ENCODE results near the gene ZNF488. TPM values are rescaled to one million over a fixed set of nuclear protein-coding genes. Genes with fewer than 3 reads are reported as not detected.

The ZNF488 gene
- total RNA-seq, 1 experiment from 2014 or later, result 11.8 TPM

DNA sequence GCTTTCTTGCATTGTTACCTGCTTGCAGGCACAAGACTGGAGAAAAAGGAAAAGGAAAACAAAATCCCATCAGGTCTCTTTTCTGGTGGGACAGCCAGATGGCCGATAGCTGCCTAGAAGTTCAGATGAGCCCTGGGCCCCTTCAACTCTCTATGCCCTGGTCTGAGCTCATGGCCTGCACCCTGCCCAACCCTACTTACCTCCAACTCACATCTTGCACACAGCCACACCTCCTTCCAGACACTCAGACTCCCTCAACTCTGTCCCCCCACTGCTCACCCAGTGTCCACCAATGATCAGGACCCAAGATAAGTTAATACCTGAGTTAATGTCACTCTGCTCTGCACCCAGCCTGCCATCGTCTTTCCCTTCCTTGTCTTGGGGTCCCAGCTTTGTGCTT is 25.0 kb downstream of the ZNF488 start:
- DNase-seq (ENCODE audit: low read depth, low spot score), result no peak
- in situ Hi-C loops (cut with HindIII; ENCODE audit: low pct_unique_long_range_greater_than_20kb, low sequenced_read_pairs) (no loop called here), intact Hi-C loops (cut with micrococcal nuclease; ENCODE audit: unreplicated experiment) (no loop called here)
- POLR2A ChIA-PET, result no interaction called here
- Histone ChIP-seq H3K4me1 (ENCODE audit: control insufficient read depth, insufficient read depth, low read length) (peaks cover 1% of the 10 kb centered on the region; the same call in 1 of the 2 replicates), H3K27me3 (ENCODE audit: control insufficient read depth, insufficient read depth, low read length) (no peaks in the 10 kb centered on the region), H3K36me3 (ENCODE audit: control insufficient read depth, insufficient read depth, low read length) (no peaks in the 10 kb centered on the region), H3K4me3 (ENCODE audit: low read depth in 2 of 2, low read length in 2 of 2) (no peak overlapping the region), H3K9me3 (ENCODE audit: control insufficient read depth, insufficient read depth, low read depth, low read length) (no peaks in the 10 kb centered on the region), H3K27ac (ENCODE audit: low read length) (no peak overlapping the region)
- no peak for ATAC-seq
- no peak for TF ChIP-seq POLR2AphosphoS5 (IDR thresholded peaks at IDR 0.05; ENCODE audit: low read depth, low read length)
- no peak for TF ChIP-seq TCF7L2 (IDR thresholded peaks at IDR 0.05; ENCODE audit: low read depth, low read length)
- TF ChIP-seq, protein P1, sequence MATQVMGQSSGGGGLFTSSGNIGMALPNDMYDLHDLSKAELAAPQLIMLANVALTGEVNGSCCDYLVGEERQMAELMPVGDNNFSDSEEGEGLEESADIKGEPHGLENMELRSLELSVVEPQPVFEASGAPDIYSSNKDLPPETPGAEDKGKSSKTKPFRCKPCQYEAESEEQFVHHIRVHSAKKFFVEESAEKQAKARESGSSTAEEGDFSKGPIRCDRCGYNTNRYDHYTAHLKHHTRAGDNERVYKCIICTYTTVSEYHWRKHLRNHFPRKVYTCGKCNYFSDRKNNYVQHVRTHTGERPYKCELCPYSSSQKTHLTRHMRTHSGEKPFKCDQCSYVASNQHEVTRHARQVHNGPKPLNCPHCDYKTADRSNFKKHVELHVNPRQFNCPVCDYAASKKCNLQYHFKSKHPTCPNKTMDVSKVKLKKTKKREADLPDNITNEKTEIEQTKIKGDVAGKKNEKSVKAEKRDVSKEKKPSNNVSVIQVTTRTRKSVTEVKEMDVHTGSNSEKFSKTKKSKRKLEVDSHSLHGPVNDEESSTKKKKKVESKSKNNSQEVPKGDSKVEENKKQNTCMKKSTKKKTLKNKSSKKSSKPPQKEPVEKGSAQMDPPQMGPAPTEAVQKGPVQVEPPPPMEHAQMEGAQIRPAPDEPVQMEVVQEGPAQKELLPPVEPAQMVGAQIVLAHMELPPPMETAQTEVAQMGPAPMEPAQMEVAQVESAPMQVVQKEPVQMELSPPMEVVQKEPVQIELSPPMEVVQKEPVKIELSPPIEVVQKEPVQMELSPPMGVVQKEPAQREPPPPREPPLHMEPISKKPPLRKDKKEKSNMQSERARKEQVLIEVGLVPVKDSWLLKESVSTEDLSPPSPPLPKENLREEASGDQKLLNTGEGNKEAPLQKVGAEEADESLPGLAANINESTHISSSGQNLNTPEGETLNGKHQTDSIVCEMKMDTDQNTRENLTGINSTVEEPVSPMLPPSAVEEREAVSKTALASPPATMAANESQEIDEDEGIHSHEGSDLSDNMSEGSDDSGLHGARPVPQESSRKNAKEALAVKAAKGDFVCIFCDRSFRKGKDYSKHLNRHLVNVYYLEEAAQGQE (IDR thresholded peaks at IDR 0.05; ENCODE audit: insufficient read depth in 1 of 2, low read depth in 2 of 2, low read length in 1 of 2), result no peak
- no peak for TF ChIP-seq SIN3A (IDR thresholded peaks at IDR 0.05; ENCODE audit: borderline replicate concordance, insufficient read depth, low read depth, low read length)
- TF ChIP-seq, protein P2, sequence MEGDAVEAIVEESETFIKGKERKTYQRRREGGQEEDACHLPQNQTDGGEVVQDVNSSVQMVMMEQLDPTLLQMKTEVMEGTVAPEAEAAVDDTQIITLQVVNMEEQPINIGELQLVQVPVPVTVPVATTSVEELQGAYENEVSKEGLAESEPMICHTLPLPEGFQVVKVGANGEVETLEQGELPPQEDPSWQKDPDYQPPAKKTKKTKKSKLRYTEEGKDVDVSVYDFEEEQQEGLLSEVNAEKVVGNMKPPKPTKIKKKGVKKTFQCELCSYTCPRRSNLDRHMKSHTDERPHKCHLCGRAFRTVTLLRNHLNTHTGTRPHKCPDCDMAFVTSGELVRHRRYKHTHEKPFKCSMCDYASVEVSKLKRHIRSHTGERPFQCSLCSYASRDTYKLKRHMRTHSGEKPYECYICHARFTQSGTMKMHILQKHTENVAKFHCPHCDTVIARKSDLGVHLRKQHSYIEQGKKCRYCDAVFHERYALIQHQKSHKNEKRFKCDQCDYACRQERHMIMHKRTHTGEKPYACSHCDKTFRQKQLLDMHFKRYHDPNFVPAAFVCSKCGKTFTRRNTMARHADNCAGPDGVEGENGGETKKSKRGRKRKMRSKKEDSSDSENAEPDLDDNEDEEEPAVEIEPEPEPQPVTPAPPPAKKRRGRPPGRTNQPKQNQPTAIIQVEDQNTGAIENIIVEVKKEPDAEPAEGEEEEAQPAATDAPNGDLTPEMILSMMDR (IDR thresholded peaks at IDR 0.05), result no peak
- CTCF ChIA-PET, result no interaction called here
- BruUV-seq (replicated peaks), result no TSS peak

- ATAC-seq (no peak), DNase-seq (ENCODE audit: low read depth, low spot score) (no peak)
- Histone ChIP-seq H3K9me3 (ENCODE audit: control insufficient read depth, insufficient read depth, low read depth, low read length) (no peaks in the 10 kb centered on the region), H3K4me1 (ENCODE audit: control insufficient read depth, insufficient read depth, low read length) (no peaks in the 10 kb centered on the region), H3K4me3 (ENCODE audit: low read depth in 2 of 2, low read length in 2 of 2) (no peak overlapping the region), H3K27ac (ENCODE audit: low read length) (no peak overlapping the region), H3K27me3 (ENCODE audit: control insufficient read depth, insufficient read depth, low read length) (no peaks in the 10 kb centered on the region), H3K36me3 (ENCODE audit: control insufficient read depth, insufficient read depth, low read length) (no peaks in the 10 kb centered on the region)
- intact Hi-C loops (cut with micrococcal nuclease; ENCODE audit: unreplicated experiment) (no loop called here), in situ Hi-C loops (cut with HindIII; ENCODE audit: low pct_unique_long_range_greater_than_20kb, low sequenced_read_pairs) (no loop called here)
- ChIA-PET POLR2A (no interaction called here), CTCF (no interaction called here)
- no TSS peak for BruUV-seq (replicated peaks)
- TF ChIP-seq, protein P2 (IDR thresholded peaks at IDR 0.05), result no peak
- no peak for TF ChIP-seq SIN3A (IDR thresholded peaks at IDR 0.05; ENCODE audit: borderline replicate concordance, insufficient read depth, low read depth, low read length)
- no peak for TF ChIP-seq POLR2AphosphoS5 (IDR thresholded peaks at IDR 0.05; ENCODE audit: low read depth, low read length)
- TF ChIP-seq, protein P1 (IDR thresholded peaks at IDR 0.05; ENCODE audit: insufficient read depth in 1 of 2, low read depth in 2 of 2, low read length in 1 of 2), result no peak
- TF ChIP-seq TCF7L2 (IDR thresholded peaks at IDR 0.05; ENCODE audit: low read depth, low read length), result no peak
Observed at GRCh38 chr10:47358457-47358856, 25.6 kb downstream of the ZNF488 start.
